ENCODE measurements around the gene LIMK2. TPM values are rescaled to one million over a fixed set of nuclear protein-coding genes. Genes with fewer than 3 reads are reported as not detected.
A peak's percentile ranks its signal among the peaks of the same experiment; 100 is the strongest.
"Not testable (repeated sequence)": the region's sequence is repeated elsewhere in the genome, so short reads cannot be mapped to it uniquely, and the experiment has no call there.

LIMK2 gene
- polyA plus RNA-seq, 3 donors, result 11.7 to 32.7 (median 21.7) TPM

DNA sequence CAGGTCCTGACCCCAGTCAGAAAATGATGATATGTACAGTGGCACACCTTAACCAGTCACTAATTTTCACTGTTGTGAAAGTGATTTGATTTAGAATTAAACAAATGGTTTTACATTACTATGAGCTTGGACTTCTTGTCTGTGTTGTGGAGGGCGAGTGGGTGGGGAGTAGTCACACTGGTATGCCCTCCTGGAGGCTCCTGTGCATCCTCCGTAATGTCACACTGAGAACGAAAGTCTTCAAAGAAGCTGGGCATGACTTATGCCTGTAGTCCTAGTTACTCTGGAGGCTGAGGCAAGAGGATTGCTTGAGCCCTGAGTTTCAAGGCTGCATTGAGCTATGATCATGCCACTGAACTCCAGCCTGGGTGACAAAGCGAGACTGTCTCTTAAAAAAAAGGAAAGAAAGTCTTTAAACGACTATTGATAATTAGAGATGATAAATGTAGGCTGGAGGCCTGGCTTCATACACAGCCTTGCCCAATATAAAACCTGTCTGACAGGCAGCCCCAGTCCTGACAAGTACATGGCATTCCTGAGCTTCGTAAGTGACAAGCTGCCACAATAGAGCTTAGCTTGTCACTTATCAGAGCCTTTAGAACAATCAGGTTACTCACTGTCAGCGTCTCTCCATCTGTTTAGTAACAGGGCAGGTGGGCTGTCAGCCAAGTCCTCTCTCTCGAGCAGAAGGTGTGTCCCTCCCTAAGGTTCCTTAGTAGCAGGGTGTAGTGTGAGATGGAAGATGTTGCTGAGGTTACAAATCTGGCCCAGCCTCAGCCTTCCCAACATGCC, 5.0 kb upstream of the LIMK2 start:
- H3K27ac ChIP-seq (ENCODE audit: low read depth, low read length), result no peak overlapping the region
- 49 to 76% (median 64%) methylated on average over 8 of the region's 8 CpGs for WGBS, 3 donors

- WGBS, 3 donors, result 33 to 74% (median 34%) methylated on average over 8 of the region's 8 CpGs
- H3K27ac ChIP-seq (ENCODE audit: low read depth, low read length), result no peak overlapping the region
Observed at GRCh38 chr22:31210556-31211421, 1.3 kb upstream of the LIMK2 start.

- 59 to 77% (median 71%) methylated on average over 7 of the region's 7 CpGs for WGBS, 3 donors
- peak overlapping the region; percentile 21 for H3K27ac ChIP-seq (ENCODE audit: low read depth, low read length)
Observed at GRCh38 chr22:31211482-31211861, 626 bp upstream of the LIMK2 start.

GRCh38 chr22:31212783-31213629, 908 bp downstream of the LIMK2 start:
- WGBS, 3 donors, result 26 to 38% (median 26%) methylated on average over 11 of the region's 11 CpGs
- H3K27ac ChIP-seq (ENCODE audit: low read depth, low read length), result peak overlapping the region; percentile 0

DNA sequence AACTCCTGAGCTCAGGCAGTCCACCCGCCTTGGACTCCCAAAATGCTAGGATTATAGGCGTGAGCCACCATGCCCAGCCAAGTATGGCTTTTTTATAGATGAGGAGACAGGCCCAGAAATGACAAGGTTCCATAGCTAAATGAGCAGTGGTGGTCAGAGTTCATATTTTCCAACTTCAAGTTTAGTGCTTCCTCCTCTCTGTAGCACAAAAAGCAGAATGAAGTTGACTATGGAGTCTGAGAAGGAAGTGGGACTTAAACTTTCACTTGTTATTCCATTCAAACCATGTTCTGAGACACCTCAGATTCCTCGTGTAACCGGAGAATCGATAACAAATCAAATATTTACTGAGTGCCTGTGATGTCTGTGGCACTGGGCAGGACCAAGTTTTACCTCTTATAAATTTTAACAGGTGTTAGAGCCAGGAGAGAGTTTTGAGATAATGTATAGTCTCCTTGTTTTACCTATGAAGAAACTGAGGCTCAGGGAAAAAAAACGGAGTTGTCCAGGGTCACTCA, 3.0 kb downstream of the LIMK2 start:
- H3K27ac ChIP-seq (ENCODE audit: low read depth, low read length), result no peak overlapping the region
- 51 to 95% (median 88%) methylated on average over 6 of the region's 6 CpGs for WGBS, 3 donors

GRCh38 chr22:31218565-31219262, 6.6 kb downstream of the LIMK2 start:
- H3K27ac ChIP-seq (ENCODE audit: low read depth, low read length), result no peak overlapping the region
- 49 to 62% (median 55%) methylated on average over 4 of the region's 4 CpGs for WGBS, 3 donors

DNA sequence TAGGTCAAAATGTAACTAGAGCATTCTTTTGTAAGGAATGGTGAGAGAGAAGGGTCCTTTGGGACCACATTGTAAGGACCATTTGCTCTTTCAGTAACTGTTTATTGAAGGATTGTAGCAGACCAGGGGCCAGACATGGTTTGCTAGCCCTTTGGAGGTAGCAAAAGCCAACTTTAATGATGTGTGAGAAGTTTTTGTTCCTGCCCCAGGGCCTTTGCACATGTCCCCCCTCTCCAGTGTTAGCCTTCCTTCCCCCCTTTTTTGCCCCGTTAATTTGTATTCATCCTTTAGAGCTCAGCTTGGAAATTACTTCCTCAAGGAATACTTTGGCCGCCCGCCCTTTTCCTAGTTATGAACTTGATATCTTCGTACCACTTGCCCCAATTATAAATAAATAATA, 9.0 kb downstream of the LIMK2 start:
- H3K27ac ChIP-seq (ENCODE audit: low read depth, low read length), result no peak overlapping the region
- WGBS, 3 donors, result 81 to 90% (median 89%) methylated on average over 4 of the region's 4 CpGs

- WGBS, 3 donors, result 87 to 89% (median 88%) methylated on average over 5 of the region's 5 CpGs
- H3K27ac ChIP-seq (ENCODE audit: low read depth, low read length), result no peak overlapping the region
Observed at GRCh38 chr22:31222736-31223135, 10.6 kb downstream of the LIMK2 start.

DNA sequence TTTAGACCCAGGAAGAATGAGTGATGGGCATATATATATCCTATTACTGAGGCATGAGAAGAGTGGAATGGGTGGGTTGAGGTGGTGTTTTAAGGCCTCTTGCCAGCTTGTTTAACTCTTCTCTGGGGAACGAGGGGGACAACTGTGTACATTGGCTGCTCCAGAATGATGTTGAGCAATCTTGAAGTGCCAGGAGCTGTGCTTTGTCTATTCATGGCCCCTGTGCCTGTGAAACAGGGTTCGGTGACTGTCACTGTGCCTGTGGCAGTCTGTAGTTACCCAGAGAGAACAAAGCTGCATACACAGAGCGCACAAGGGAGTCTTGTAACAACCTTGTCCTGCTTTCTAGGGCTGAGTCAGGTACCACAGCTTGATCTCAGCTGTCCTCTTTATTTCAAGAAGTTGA, 11.7 kb downstream of the LIMK2 start:
- no peak overlapping the region for H3K27ac ChIP-seq (ENCODE audit: low read depth, low read length)
- WGBS, 3 donors, result 60 to 71% (median 71%) methylated on average over 3 of the region's 3 CpGs

DNA sequence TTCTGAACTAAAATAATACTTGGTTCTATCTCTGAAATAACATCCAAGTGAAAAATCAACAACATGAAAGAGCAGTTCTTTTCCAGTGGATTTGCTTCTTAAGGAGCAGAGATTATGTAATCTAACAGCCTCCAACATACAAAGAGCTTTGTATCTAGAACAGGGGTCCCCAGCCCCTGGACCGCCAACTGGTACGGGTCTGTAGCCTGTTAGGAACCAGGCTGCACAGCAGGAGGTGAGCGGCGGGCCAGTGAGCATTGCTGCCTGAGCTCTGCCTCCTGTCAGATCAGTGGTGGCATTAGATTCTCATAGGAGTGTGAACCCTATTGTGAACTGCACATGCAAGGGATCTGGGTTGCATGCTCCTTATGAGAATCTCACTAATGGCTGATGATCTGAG, 12.6 kb downstream of the LIMK2 start:
- H3K27ac ChIP-seq (ENCODE audit: low read depth, low read length), result not testable (repeated sequence)
- WGBS, 3 donors, result 90 to 91% (median 91%) methylated on average over 4 of the region's 4 CpGs

GRCh38 chr22:31227186-31227585, 15.1 kb downstream of the LIMK2 start:
- H3K27ac ChIP-seq (ENCODE audit: low read depth, low read length), result no peak overlapping the region
- WGBS, 3 donors, result 29 to 49% (median 46%) methylated on average over 1 of the region's 1 CpG

DNA sequence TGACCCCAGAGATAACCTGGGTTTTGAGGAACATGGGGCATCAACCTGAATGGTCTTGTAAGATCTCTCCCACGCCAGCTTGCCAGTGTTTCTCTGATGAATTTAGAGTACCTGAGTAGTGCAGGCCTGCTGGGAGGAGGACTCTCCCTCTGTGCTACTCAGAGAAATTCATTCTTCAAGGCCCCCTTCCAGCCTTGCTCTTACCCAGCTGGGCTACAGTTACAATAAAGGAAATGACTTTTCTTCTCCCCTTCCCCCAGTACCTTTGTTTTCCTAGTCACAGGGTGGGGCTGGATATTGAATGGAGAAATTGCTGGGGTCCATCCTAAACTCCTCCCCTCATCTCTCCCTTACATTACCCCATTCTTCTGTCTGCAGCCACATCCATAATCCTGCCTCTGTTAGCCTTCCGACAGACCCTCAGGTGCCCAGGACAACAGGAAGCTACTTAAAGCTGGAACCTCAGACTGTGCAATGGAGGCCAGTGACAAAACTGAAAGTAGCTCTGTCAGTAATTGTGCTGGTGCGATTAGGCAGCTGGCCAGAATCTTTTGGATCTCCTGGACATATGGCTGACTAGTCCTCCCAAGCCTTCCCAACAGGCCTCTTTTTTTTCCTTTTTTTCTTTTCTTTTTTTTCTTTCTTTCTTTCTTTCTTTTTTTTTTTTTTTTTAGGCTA, 17.4 kb downstream of the LIMK2 start:
- WGBS, 3 donors, result 39 to 62% (median 42%) methylated on average over 3 of the region's 3 CpGs
- no peak overlapping the region for H3K27ac ChIP-seq (ENCODE audit: low read depth, low read length)

GRCh38 chr22:31230155-31230870, 18.2 kb downstream of the LIMK2 start:
- 29 to 45% (median 41%) methylated on average over 6 of the region's 6 CpGs for WGBS, 3 donors
- H3K27ac ChIP-seq (ENCODE audit: low read depth, low read length), result peak overlapping the region; percentile 63

GRCh38 chr22:31230871-31231621, 18.9 kb downstream of the LIMK2 start:
- H3K27ac ChIP-seq (ENCODE audit: low read depth, low read length), result no peak overlapping the region
- 21 to 34% (median 28%) methylated on average over 3 of the region's 3 CpGs for WGBS, 3 donors

GRCh38 chr22:31233001-31233400, 20.9 kb downstream of the LIMK2 start:
- 77 to 89% (median 82%) methylated on average over 3 of the region's 3 CpGs for WGBS, 3 donors

DNA sequence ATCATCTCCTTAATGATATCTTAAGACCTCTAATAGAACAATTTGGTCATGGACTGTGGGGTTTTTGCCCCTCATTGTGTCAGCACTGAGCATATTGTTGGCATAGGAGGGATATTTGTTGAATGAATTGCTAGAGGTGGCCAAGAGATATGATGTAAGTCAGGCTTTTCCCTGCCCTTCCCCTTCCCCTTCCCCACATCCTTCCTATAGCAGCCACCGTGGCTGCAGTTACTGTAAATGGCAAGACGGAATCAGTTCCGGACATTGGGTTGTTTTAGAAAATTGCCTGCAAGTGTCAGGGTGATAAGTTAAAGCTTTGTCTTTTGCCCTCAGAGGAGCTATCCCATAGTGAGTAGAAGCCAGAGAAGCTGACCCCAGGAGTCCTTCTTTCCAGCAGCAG, 23.0 kb downstream of the LIMK2 start:
- H3K27ac ChIP-seq (ENCODE audit: low read depth, low read length), result no peak overlapping the region
- 29 to 80% (median 40%) methylated on average over 3 of the region's 3 CpGs for WGBS, 3 donors

More at GRCh38 chr22:31233001-31233400, 20.9 kb downstream of the LIMK2 start:
- no peak overlapping the region for H3K27ac ChIP-seq (ENCODE audit: low read depth, low read length)
